AG09309 (cell line): ENCODE data around the gene SUMO3.

Experiments used
- DNase-seq: peaks from one replicate; pipeline ENCODE4 v3.0.0-alpha.2; 2010; ENCODE audit warnings: low read depth
- H3K4me3 ChIP-seq: 2 replicates; pipeline ENCODE4 v1.5.1; 2011; ENCODE audit warnings: mild to moderate bottlenecking, low read depth, low read length, moderate library complexity; ENCODE audit not compliant: control insufficient read depth
- CTCF ChIP-seq: IDR thresholded peaks from 2 replicates; pipeline ENCODE4 v1.5.1; 2011; ENCODE audit warnings: mild to moderate bottlenecking, low read depth, low read length, inconsistent platforms; ENCODE audit not compliant: insufficient read depth, control insufficient read depth; ENCODE audit errors: missing control alignments

The SUMO3 gene

GRCh38 chr21:44803651-44804050 is 14.2 kb downstream of the SUMO3 start:
- no peak overlapping the region for H3K4me3 ChIP-seq
- no peak for TF ChIP-seq CTCF
- no peak for DNase-seq

- peak overlapping the region; percentile 82 for H3K4me3 ChIP-seq
- TF ChIP-seq CTCF: no peak
- no peak for DNase-seq
Measured at GRCh38 chr21:44802396-44803153, 15.3 kb downstream of the SUMO3 start.

- no peak for TF ChIP-seq CTCF
- DNase-seq: no peak
Measured at GRCh38 chr21:44801468-44802395, 16.1 kb downstream of the SUMO3 start, which contains the start of gene UBE2G2. Gene UBE2G2, minus strand, starts transcription at chr21:44801820. Its CDS starts 72 bp downstream, at chr21:44801748.

GRCh38 chr21:44800971-44801467 is 16.8 kb downstream of the SUMO3 start:
- DNase-seq: no peak
- TF ChIP-seq CTCF: peak; percentile 26
- H3K4me3 ChIP-seq: peak overlapping the region; percentile 82

More at GRCh38 chr21:44801468-44802395, 16.1 kb downstream of the SUMO3 start, which contains the start of gene UBE2G2:
- peak within 1 kb of the TSS; percentile 82 for H3K4me3 ChIP-seq

GRCh38 chr21:44800103-44800502 is 17.8 kb downstream of the SUMO3 start:
- DNase-seq: no peak
- peak; percentile 63 for TF ChIP-seq CTCF
- H3K4me3 ChIP-seq: no peak overlapping the region; the same call in 1 of the 2 replicates

- no peak for DNase-seq
- no peak overlapping the region for H3K4me3 ChIP-seq
- no peak for TF ChIP-seq CTCF
Measured at GRCh38 chr21:44799646-44800045, 18.2 kb downstream of the SUMO3 start.
